HG03520 (cell line): ENCODE data around the gene CNIH4.
"Not testable (repeated sequence)": the region's sequence is repeated elsewhere in the genome, so short reads cannot be mapped to it uniquely, and the experiment has no call there.

ENCODE experiments used
- ATAC-seq: cut with Tn5 transposase; IDR thresholded peaks from one replicate; pipeline ENCODE4 v1.9.1; 2021; ENCODE audit warnings: mild to moderate bottlenecking, moderate library complexity; ENCODE audit not compliant: unreplicated experiment

Gene CNIH4

DNA sequence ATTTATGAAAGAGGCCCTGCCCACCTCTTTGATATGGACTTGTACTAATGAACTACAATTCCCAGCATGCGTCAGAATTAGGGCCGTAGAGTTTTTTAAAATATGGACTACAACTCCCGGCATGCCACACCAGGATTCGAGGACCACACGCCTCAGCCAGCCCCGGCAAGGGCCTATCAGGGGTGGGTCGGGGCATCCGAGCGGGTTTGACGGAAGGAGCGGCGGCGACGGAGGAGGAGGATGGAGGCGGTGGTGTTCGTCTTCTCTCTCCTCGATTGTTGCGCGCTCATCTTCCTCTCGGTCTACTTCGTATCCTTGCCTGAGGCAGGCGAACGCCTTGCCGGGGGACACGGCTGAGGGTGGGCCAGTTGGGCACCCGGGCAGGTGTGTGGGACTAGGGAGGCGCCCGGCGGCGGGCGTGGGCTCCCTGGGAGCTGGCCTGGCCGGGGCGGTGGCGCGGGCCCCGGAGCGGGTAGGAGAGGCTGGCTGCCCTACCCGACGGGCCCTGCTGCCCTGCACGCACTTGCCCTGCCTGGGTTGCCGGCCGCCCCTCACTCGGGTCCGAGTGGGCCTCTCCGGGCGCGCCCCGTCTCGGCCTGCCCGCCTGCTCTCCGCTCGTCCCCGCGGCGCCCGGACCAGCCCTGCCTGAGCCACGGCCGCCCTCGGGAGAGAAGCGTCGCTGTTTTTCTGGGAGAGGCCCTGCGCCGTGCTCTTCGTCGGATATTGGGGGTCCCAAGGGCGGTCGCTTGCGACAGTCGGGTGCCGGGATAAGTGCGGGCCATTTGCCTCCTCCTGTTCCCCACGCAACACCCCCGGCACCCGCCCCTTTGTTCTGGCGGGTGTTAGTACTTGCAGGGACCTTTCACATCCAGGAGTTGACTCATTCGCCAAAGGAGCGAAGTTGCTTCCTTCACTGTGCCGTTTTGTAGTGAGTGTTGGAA lies at the start of gene CNIH4:
Gene CNIH4 (plus strand): TSS at position 195 of the 941 bp plus-strand sequence. CDS start 46 bp downstream, at position 241.
- peak; percentile 98 for ATAC-seq

DNA sequence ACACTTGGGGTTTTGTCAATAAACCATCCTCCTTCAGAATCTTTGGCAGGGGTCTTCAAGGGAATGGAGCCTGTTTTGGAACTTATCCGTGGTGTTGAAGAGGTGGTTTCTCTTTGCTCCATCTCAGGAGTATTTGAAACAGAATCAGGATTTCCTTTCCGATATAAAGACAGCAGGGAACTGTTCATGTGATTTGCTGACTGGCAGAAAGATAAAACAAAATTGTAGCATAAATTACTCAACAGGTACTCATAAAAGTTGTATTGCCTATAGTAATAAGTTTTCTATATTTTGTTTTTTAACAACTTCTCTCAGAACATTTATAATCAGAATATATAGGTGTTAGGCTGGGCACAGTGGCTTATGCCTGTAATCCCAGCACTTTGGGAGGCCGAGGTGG lies 48.6 kb upstream of the CNIH4 start:
- no peak for ATAC-seq

DNA sequence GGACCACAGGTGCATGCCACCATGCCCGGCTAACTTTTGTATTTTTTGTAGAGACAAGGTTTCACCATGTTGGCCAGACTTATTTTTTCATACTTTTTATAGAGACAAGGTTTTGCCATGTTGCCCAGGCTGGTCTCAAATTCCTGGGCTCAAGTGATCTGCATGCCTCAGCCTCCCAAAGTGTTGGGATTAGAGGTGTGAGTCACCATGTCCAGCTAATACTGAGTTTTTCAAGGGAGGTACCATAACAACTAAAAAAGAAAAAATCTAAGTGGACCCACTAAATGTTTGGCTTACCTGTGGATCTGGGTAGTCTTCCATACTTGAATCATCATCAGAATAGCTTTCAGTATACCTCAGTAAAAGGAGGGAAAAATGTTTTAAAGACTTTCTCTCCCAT lies 45.2 kb upstream of the CNIH4 start:
- ATAC-seq = not testable (repeated sequence)

DNA sequence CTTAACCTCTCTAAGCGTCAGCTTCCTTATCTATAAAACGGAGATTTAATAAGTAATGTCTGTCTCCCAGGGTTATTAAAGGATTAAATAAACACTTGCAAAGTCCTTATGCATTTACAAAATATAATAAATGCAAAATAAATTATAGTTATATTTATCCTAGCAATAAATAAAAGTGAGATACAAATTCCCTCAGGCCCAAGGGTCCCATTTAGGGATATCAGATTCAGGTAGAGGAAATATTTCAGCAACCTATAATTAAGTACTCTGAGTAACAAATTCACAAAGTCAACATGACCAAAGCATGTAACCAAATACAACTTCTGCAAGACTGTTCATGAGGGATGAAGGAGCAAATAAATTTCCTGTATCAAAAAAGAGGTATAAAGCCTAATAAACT lies 44.7 kb upstream of the CNIH4 start:
- ATAC-seq = no peak

DNA sequence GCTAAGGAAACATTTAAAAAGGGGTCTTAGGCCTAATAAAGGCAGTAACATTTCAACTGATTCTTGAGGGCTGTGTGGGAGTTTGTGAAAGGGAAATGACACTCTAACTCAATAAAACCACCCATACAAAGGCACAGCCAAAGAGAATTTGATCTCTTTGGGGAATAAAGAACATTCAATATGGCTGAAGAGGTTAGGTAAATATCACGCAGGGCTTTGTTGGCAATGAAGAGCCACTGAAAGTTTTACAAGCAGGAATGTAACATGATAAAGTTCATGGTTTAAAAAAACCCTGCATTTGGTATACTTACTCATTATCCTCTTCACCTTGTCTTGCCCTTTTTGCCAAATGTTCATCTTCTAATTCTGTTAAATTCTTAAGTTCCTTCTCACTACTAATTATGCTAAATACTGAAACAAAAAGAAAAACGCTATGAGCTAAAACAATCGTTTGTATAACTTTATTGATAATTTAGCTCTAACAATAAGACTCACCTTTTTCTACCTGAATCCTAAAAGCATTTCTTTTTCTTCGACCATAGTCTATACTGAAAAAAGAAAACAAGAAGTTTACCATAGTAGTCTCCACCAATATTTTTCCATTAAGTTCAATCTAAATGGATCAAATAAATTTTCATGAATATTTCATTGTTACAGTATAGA lies 39.2 kb upstream of the CNIH4 start:
- ATAC-seq = no peak

DNA sequence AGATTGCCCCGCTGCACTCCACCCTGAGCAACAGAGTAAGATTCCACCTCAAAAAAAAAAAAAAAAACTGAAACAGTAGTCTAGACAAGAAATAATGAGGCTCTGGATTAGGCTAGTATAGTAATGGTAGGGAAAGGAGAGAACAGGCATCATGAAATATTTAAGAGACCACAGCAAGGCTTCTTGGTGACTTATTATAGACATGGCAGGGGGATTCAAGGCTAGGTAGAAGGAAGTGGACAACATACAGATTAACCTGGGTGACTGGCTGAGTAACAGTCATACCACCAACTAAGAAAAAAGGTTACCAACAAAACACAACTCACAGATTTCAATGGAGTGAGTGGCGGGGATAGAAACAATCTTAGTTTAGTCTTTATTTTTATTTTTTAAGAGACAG lies 35.0 kb upstream of the CNIH4 start:
- no peak for ATAC-seq

DNA sequence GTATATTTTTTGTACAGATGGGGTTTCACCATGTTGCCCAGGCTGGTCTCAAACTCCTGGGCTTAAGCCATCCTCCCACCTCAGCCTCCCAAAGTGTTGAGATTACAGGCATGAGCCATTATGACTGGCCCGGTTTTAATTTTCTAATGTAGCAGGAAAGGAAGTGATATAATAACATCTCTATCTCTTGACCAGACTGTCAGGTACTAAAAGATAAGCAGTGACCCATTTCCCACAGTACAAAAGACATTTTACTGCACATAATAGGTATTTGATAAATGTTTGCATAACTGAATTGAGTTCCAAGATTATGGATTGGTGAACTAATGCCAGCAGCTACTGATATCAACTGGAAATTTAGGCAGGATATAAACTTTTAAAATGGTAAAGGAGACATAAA lies 30.7 kb upstream of the CNIH4 start:
- no peak for ATAC-seq

DNA sequence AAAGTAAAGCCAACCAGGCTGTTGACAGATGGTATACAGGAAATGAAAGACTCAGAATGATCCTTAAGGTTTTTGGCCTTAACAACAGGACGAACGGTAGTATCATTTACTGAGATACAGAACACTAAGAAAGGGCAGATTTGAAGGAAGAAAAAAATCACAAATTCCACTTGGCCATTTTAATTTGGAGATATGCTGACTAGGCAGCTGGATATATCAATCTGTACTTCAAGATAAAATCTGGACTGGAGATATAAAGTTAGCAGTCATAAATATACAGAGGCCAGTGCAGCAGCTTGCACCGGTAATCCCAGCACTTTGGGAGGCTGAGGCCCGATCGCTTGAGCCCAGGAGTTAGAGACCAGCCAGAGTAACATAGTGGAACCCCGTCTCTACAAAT lies 28.0 kb upstream of the CNIH4 start:
- no peak for ATAC-seq

DNA sequence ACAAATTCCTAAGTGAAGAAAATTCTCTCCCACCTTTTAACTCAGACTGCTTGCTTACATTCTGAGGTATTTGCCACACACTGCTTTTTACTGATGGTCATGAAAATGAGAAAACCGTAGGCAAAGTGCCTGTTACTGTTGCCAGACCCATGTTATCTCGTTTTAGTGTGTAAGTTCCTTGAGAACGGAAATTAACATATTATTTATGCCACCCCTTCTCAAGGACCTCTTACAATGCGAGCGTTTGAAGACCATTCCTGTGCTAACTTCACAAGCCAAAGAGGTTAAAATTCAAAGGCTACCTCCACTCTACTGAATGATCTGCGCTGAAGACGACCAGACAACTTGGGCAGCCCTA lies 27.2 kb upstream of the CNIH4 start:
- no peak for ATAC-seq

DNA sequence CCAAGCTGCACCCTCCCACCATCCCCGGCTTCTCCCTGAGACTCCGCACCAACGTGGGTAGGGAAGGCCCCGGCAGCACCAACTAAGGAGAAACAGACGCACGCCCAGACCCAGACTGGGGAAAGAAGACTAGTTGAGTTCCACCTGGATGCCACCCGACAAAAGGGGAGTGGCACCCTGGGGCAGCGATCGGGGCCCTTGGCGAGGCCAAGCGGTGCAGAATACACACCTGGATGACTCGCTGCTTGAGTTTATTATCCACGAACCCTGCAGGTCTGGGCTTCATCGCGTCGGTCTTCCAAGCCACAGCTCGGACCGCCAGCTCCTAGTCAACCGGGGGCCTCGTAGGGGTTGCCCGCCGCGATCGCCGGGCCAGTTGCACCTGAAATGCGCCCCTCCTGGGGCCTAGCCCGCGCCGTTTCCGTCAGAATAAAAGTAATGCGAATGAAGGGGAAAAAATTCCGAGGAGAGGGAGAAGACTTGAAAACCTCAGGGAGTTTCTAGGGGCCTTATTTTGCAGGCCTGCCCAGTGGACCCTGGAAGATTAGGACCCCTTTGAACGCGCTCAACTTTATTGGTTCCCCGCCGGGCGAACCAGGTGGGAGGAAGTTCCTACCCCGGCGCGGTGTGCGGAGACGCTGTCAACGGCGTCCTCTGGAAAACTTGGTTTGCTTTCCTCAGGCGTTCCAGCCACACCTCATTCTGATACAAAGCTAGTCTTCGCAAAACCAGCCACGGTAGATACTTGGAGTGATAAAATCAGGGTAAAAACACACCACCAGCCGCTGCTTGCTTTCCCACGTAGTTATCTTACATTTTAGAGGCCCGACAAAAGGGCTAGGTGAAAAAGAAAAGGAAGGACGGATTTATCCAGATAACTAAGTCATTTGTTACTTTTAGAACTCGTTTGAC lies 26.6 kb upstream of the CNIH4 start, which contains the start of gene NVL:
Gene NVL (minus strand): TSS at position 331 of the 912 bp plus-strand sequence. CDS start 45 bp downstream, at position 286.
- peak; percentile 64 for ATAC-seq

DNA sequence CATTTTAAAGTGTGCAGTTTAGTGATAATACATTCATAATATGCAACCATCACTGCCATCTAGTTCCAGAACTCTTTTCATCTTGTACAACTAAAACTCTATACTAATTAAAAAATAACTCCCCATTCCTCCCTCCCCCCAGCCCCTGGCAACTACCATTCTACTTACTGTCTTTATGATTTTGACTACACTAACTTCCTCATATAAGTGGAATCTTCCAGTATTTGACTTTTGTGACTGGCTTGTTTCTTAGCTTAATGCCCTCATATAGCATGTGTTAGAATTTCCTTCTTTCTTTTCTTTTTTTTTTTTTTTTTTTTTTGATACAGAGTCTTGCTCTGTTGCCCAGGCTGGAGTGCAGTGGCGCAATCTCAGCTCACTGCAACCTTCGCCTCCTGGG lies 25.4 kb upstream of the CNIH4 start:
- ATAC-seq = no peak

DNA sequence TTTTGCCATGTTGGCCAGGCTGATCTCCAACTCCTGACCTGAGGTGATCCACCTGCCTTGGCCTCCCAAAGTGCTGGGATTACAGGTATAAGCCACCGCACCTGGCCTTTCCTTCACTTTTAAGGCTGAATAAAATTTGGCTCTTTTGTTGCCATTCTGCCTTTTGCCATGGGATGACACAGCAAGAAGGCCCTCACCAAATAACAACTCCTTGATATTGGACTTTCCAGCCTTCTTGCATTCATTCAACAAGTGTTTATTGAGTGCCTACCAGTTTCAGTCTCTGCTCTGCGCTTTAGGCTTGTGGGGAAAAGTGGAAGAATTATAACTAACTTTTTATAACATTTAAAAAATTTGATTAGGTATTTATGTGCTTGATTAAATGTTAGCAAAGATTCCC lies 24.9 kb upstream of the CNIH4 start:
- no peak for ATAC-seq

DNA sequence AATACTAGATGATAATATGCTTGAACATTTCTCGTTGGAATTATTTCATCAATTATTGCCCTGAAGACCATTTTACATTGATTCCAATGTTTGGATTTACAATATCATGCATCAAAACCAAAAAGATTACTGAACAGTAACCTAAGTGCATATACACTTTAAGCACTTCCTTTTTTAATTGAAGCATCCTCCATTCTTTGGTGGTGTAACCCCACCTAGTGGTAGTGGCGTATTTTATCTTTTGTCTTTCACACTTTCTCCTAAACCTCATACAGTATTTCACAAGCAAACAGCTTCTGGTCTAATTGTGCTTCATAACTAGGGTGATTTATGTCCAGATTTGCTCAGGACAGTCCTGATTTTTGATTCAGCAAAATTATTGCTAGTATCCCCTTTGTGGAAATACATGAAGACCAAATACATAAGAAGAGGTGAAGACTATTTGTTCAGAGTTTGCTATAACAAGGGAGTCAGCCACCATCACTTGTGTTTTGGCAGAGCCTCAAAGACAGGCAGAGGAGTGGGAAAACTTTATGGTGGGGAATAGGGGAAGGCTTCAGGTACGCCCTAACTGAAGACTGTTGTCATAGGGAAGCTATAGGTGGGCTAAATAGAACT lies 23.3 kb upstream of the CNIH4 start:
- ATAC-seq = peak; percentile 55

DNA sequence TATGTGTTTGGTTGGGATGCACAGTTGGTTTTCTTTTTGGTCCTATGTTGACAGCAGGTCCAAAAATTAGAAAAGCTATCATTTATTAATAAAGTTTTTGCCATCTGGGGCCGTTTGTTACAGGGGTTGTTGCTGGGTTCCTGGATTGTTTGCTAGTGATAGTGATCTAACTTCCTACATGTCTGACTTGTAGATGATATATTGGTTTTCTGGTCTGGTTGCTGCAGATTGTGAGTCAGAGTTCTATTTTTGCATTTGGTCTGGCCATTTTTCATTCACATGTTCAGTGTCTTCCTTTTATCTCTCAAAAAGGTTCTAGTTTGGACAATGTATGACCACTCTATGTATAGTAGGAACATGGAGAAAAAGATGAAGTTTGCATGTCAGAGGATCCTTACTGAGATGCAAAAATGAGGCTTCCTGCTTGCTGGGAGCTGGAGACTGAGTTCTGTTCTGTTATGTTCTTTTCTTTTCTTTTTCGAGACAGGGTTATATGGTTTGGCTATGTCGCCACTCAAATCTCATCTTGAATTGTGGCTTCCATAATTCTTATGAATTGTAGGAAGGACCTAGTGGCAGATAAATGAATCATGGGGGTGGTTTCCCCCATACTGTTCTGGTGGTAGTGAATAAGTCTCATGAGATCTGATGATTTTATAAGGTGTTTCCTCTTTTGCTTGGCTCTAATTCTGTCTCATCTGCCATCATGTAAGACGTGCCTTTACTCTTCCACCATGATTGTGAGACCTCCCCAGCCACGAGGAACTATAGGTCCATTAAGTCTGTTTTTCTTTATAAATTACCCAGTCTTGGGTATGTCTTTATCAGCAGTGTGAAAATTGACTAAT lies 22.5 kb upstream of the CNIH4 start:
- no peak for ATAC-seq

DNA sequence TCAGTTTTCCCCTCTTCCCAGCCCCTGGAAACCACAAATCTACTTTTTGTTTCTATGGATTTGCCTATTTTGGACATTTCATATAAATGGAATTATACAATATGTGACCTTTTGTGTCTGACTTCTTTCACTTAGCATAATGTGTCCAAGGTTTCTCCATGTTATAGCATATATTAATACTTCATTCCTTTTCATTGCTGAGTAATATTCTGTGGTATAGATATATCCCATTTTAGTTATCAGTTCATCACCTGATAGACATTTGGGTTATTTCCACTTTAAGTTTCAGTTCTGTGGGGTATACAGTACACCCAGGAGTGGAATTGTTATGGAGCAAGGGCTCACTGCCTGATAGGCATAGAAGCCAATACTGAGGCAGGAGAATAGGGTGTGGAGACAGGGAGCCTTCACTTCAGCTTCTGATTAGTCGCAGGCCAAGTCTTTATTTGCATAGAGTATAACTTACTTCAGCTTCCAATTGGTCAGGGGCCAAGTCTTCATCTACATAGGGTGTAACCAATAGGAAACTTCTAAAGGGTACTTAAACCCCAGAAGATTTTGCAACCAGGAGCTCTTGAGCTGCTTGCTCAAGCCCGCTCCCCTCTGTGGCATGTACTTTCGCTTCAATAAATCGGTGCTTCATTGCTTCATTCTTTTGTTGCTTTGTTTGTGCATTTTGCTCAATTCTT lies 18.4 kb upstream of the CNIH4 start:
- no peak for ATAC-seq

DNA sequence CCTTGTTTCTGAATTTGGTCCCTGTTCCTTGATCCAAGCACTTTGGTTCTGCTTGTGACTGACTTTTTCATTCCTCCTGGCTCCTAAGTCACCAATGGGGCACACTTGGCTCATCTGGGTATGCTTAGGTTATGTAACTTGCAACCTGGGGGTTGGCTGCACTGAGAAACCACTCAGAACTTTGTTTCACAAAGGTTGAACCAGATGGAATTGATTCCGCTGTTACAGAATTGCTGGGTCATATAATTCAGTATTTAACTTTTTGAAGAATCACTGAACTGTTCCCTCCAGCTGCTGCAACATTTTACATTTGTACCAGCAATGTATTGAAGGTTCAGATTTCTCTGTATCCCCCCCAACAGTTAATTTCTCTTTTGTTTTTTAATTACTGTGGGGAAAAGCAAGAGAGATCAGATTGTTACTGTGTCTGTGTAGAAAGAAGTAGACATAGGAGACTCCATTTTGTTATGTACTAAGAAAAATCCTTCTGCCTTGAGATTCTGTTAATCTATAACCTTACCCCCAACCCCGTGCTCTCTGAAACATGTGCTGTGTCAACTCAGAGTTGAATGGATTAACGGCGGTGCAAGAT lies 17.1 kb upstream of the CNIH4 start:
- ATAC-seq = no peak

DNA sequence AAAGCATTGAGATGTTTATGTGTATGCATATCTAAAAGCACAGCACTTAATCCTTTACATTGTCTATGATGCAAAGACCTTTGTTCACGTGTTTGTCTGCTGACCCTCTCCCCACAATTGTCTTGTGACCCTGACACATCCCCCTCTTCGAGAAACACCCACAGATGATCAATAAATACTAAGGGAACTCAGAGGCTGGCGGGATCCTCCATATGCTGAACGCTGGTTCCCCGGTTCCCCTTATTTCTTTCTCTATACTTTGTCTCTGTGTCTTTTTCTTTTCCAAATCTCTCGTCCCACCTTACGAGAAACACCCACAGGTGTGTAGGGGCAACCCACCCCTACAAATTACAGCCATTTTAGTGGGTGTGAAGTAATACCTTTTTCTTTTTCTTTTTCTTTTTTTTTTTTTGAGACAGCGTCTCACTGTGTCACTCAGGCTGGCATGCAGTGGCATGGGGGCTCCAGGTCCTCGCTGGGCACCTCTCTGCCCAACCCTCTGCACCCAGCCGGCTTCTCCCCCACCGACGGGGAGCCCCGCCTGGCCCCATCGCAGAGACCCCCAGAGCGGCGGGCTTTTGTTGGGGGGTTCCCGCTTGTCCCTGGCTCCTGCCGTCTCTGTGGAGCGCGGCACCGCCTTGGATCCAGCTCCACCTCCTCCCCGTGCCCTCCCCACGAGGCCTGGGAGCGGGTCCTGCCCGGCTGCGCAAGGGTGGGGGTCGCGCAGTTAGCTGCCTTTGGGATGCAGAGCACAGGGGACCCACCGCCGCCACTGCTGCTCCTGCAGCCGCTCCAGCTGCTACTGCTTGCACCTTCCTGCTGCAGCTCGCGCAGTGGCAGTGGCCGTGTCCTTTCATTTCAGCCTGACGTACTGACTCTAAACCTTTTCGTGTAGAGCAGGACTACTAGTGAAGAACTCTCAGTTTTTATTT lies 16.0 kb upstream of the CNIH4 start:
- not testable (repeated sequence) for ATAC-seq

DNA sequence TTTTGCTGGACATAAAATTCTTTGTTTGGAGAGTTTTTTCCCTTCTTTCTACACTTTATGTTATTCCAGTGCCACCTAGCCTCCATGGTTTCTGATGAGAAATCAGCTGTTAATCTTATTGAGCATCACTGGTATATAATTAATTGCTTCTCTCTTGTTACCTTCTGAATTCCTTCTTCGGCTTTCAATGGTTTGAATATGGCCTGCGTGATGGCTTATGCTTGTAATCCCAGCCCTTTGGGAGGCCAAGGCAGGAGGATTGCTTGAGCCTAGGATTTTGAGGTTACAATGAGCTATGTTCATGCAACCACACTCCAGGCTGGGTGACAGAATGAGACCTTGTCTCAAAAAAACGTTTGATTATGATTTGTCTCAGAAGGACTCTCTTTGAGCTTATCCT lies 13.0 kb upstream of the CNIH4 start:
- no peak for ATAC-seq
